Measurements from ENCODE around the gene ADAM12. TPM values are rescaled to one million over a fixed set of nuclear protein-coding genes. Genes with fewer than 3 reads are reported as not detected.

ADAM12 gene
- total RNA-seq, 1 donor from 2014 or later = 18.4 TPM

DNA sequence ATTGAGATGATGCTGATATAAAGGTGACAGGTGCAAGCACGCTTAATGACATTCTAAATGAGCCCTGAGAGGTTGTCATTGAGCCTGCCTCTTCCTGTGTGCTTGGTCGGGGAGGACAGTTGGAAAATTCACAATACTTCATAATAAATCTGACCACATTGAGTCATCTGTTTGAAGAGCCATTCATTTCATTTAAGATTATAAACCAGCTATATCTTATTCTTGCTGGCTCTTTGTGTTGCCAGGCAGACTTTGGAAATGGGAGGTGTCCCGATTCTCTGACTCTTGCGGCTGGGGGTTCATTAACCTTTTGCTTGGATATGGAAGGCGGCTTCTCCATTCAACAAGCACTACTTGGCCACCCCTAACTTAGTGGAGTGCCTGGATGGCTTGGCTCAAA lies 293.7 kb downstream of the ADAM12 start:
- Mint-ChIP-seq H3K4me3 (ENCODE audit: unreplicated experiment) (no peak overlapping the region), H3K27ac (ENCODE audit: unreplicated experiment) (no peak overlapping the region), H3K36me3 (ENCODE audit: unreplicated experiment) (no peaks in the 10 kb centered on the region), H3K9me3 (ENCODE audit: unreplicated experiment) (no peaks in the 10 kb centered on the region), H3K27me3 (ENCODE audit: unreplicated experiment) (no peaks in the 10 kb centered on the region), H3K4me1 (ENCODE audit: low read depth, unreplicated experiment) (no peaks in the 10 kb centered on the region)
- no peak for DNase-seq
- TF ChIP-seq CTCF (IDR thresholded peaks at IDR 0.05; ENCODE audit: partially characterized antibody, unreplicated experiment) = no peak

GRCh38 chr10:126092366-126093215 lies 295.7 kb downstream of the ADAM12 start:
- Mint-ChIP-seq H3K27ac (ENCODE audit: unreplicated experiment) (no peak overlapping the region), H3K4me3 (ENCODE audit: unreplicated experiment) (no peak overlapping the region), H3K36me3 (ENCODE audit: unreplicated experiment) (no peaks in the 10 kb centered on the region), H3K4me1 (ENCODE audit: low read depth, unreplicated experiment) (peaks cover 7% of the 10 kb centered on the region), H3K9me3 (ENCODE audit: unreplicated experiment) (peaks cover 3% of the 10 kb centered on the region), H3K27me3 (ENCODE audit: unreplicated experiment) (no peaks in the 10 kb centered on the region)
- DNase-seq = no peak
- TF ChIP-seq CTCF (IDR thresholded peaks at IDR 0.05; ENCODE audit: partially characterized antibody, unreplicated experiment) = no peak

- H3K27ac Mint-ChIP-seq (ENCODE audit: unreplicated experiment) = no peak overlapping the region
- no peaks in the 10 kb centered on the region for H3K36me3 Mint-ChIP-seq (ENCODE audit: unreplicated experiment)
- peaks cover 10% of the 10 kb centered on the region for H3K4me1 Mint-ChIP-seq (ENCODE audit: low read depth, unreplicated experiment)
- H3K27me3 Mint-ChIP-seq (ENCODE audit: unreplicated experiment) = no peaks in the 10 kb centered on the region
- H3K9me3 Mint-ChIP-seq (ENCODE audit: unreplicated experiment) = peaks cover 3% of the 10 kb centered on the region
- no peak overlapping the region for H3K4me3 Mint-ChIP-seq (ENCODE audit: unreplicated experiment)
- TF ChIP-seq CTCF (IDR thresholded peaks at IDR 0.05; ENCODE audit: partially characterized antibody, unreplicated experiment) = no peak
- DNase-seq = no peak
These were observed 297.2 kb downstream of the ADAM12 start for GRCh38 chr10:126090911-126091728.

DNA sequence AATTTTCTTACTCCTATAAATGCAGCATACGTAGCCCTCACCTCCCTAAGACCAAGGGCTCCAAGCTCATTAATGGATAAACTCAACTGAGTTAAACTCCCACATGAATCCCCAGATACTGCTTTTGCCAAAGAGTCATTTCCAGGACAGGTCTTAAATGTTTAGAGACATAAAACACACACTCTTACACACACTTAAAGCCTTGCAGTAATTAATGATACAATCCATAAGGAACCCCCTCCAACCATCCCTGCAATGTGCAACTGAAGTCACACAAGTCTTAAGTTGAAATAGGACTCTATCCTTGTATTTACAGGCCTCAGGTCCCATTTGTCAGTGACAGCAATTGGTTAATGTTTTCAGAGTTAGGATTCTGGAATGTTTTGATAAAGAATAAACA lies 297.8 kb downstream of the ADAM12 start:
- Mint-ChIP-seq H3K9me3 (ENCODE audit: unreplicated experiment) (peaks cover 3% of the 10 kb centered on the region), H3K36me3 (ENCODE audit: unreplicated experiment) (no peaks in the 10 kb centered on the region), H3K4me1 (ENCODE audit: low read depth, unreplicated experiment) (peaks cover 11% of the 10 kb centered on the region), H3K27me3 (ENCODE audit: unreplicated experiment) (no peaks in the 10 kb centered on the region), H3K4me3 (ENCODE audit: unreplicated experiment) (no peak overlapping the region), H3K27ac (ENCODE audit: unreplicated experiment) (no peak overlapping the region)
- TF ChIP-seq CTCF (IDR thresholded peaks at IDR 0.05; ENCODE audit: partially characterized antibody, unreplicated experiment) = no peak
- no peak for DNase-seq

Data from glutamatergic neuron (in vitro differentiated cells).